Effector memory CD8-positive, alpha-beta T cell (primary cell): ENCODE results near the gene ATP13A1.
A peak's percentile ranks its signal among the peaks of the same experiment; 100 is the strongest.
"Not testable (repeated sequence)": the region's sequence is repeated elsewhere in the genome, so short reads cannot be mapped to it uniquely, and the experiment has no call there.

Experiments
- ATAC-seq: fragments of 150-1000 bp; cut with Tn5 transposase; replicated peaks from 2 replicates; pipeline ENCODE4 v1.10.0; 2021; ENCODE audit warnings: mild to moderate bottlenecking, moderate library complexity
- DNase-seq, 3 experiments: peaks; one replicate each; pipeline ENCODE4 v3.0.0; 2021
- H3K27ac Mint-ChIP-seq, 2 donors: one replicate each; pipeline ENCODE4 v1.8.0; 2022; ENCODE audit warnings: mild to moderate bottlenecking in 2 of 2, mixed read lengths in 2 of 2, moderate library complexity in 2 of 2
- H3K27me3 Mint-ChIP-seq, 2 donors: one replicate each; pipeline ENCODE4 v1.8.0; 2022; ENCODE audit warnings: mixed read lengths in 2 of 2
- H3K36me3 Mint-ChIP-seq: one replicate; pipeline ENCODE4 v1.8.0; 2022; ENCODE audit warnings: mild to moderate bottlenecking, moderate library complexity, mixed read lengths; ENCODE audit not compliant: insufficient read depth
- H3K4me1 Mint-ChIP-seq, 2 donors: one replicate each; pipeline ENCODE4 v1.8.0; 2022; ENCODE audit warnings: low read depth in 2 of 2, mixed read lengths in 2 of 2
- H3K4me3 Mint-ChIP-seq, 2 donors: one replicate each; pipeline ENCODE4 v1.8.0; 2022; ENCODE audit warnings: mild to moderate bottlenecking in 2 of 2, mixed read lengths in 2 of 2, moderate library complexity in 2 of 2
- H3K9me3 Mint-ChIP-seq, 2 donors: one replicate each; pipeline ENCODE4 v1.8.0; 2022; ENCODE audit warnings: mixed read lengths in 2 of 2
- total RNA-seq, 9 experiments: gene quantifications; one replicate each; lab custom pipeline; 2026; lab: John Stamatoyannopoulos, UW

Gene ATP13A1
- 73.1 to 124 (median 111) reads per million in 9 experiments for total RNA-seq

- Mint-ChIP-seq H3K36me3 (peaks cover 67% of the 10 kb centered on the region), H3K4me1 (peaks cover 28 to 36% of the 10 kb centered on the region in 2 donors), H3K9me3 (no peaks in the 10 kb centered on the region), H3K27ac (peak within 1 kb of the TSS; percentile 89 to 97), H3K27me3 (no peaks in the 10 kb centered on the region), H3K4me3 (peak within 1 kb of the TSS; percentile 72 to 84)
- ATAC-seq: peak; percentile 71
- peak; percentile 92 to 94 (median 93) for DNase-seq
These were observed at the start of gene ATP13A1 for GRCh38 chr19:19663256-19664120. Gene ATP13A1, minus strand, starts transcription at chr19:19663676. Its CDS starts 10 bp downstream, at chr19:19663666.

DNA sequence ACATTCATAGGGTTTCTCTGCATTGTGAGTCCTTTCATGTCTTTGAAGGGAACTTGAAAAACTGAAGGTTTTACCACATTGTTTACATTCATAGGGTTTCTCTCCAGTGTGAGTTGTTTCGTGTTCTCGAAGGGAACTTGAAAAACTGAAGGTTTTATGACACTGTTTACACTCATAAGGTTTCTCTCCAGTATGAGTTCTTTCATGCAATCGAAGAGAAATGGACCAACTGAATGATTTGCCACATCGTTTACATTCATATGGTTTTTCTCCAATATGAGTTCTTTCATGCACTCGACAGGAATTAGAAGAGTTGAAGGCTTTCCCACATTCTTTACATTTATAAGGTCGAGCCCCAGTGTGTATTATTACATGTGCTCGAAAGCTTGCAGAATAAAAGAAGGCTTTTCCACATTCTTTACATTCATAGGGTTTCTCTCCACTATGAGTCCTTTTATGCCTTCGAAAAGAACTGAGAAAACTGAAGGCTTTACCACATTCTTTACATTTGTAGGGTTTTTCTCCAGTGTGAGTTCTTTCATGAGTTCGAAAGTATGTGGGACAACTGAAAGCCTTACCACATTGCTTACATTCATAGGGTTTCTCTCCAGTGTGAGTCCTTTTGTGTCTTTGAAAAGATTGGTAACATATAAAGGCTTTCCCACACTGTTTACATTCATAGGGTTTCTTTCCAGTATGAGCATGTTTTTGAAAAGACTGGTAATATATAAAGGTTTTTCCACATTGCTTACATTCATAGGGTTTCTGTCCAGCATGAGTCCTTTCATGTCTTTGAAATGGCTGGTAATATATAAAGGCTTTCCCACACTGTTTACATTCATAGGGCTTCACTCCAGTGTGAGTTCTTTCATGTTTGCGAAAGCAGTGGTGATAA, 48.7 kb upstream of the ATP13A1 start:
- Mint-ChIP-seq H3K27ac (no peak overlapping the region), H3K36me3 (peaks cover 56% of the 10 kb centered on the region), H3K9me3 (peaks cover 0 to 4% of the 10 kb centered on the region in 2 donors)

DNA sequence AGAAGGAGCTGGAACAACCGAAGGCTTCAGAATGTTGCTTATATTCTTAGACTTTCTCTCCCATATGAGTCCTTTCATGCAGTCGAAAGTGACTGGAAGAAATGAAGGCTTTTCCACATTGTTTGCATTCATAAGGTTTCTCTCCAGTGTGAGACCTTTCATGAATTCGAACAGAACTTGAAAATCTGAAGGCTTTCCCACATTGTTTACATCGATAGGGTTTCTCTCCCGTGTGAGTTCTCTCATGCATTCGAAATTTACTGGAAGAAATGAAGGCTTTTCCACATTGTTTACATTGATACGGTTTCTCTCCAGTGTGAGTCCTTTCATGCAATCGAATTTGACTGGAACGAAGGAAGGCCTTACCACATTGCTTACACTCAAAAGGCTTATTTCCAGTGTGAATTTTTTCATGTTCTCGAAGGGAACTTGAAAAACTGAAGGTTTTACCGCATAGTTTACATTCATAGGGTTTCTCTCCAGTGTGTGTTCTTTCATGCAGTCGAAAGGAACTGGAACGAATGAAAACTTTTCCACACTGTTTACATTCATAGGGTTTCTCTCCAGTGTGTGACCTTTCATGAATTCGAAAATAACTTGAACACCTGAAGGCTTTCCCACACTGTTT, 47.9 kb upstream of the ATP13A1 start:
- peaks cover 54% of the 10 kb centered on the region for H3K36me3 Mint-ChIP-seq
- H3K4me1 Mint-ChIP-seq: no peaks in the 10 kb centered on the region

More for the DNA sequence above, 48.7 kb upstream of the ATP13A1 start:
- ATAC-seq: no peak
- Mint-ChIP-seq H3K27me3 (no peaks in the 10 kb centered on the region), H3K4me1 (no peaks in the 10 kb centered on the region), H3K4me3 (no peak overlapping the region)
- no peak for DNase-seq

DNA sequence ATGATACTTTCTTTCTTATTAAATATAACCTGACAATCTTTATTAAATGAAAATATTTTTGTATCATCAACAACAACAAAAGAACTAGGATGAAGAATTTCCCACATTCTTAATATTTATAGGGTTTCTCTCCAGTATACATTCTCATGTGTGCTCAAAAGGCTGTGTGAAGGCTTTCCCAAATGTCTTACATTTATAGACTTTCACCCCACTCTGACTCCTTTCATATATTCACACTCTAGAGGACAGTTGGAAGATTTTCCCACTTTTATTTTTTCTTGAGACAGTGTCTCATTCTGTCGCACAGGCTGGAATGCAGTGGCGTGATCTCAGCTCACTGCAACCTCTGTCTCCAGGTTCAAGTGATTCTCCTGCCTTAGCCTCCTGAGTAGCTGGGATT, 47.0 kb upstream of the ATP13A1 start:
- Mint-ChIP-seq H3K4me3 (no peak overlapping the region), H3K27me3 (no peaks in the 10 kb centered on the region), H3K36me3 (peaks cover 53% of the 10 kb centered on the region), H3K27ac (no peak overlapping the region), H3K9me3 (peaks cover 0 to 4% of the 10 kb centered on the region in 2 donors), H3K4me1 (no peaks in the 10 kb centered on the region)
- DNase-seq (no peak), ATAC-seq (no peak)

More for the DNA sequence above, 47.9 kb upstream of the ATP13A1 start:
- no peak overlapping the region for H3K27ac Mint-ChIP-seq
- DNase-seq (no peak), ATAC-seq (no peak)
- H3K9me3 Mint-ChIP-seq: peaks cover 0 to 4% of the 10 kb centered on the region in 2 donors
- no peaks in the 10 kb centered on the region for H3K27me3 Mint-ChIP-seq
- no peak overlapping the region for H3K4me3 Mint-ChIP-seq

DNA sequence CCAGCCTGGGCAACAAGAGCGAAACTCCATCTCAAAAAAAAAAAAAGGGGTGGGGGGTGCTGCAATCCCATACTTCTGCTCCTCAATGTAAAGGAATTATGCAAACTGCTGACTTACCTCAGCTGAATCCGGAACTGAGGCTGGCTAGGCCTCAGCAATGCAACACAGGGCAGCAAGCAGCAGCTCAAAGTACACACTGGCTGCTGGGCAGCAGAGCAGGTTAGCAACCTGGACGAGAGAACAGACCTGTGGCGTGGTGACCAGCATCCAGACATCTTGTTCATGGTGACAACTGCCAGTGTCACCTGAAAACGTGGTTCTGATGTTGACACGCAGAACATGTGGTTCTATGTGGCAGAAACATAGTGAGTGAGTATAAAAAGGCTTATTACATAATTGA, 41.4 kb upstream of the ATP13A1 start:
- Mint-ChIP-seq H3K9me3 (peaks cover 0 to 3% of the 10 kb centered on the region in 2 donors), H3K4me1 (no peaks in the 10 kb centered on the region), H3K4me3 (no peak overlapping the region), H3K27ac (no peak overlapping the region), H3K36me3 (peaks cover 25% of the 10 kb centered on the region), H3K27me3 (no peaks in the 10 kb centered on the region)
- DNase-seq: no peak
- no peak for ATAC-seq

GRCh38 chr19:19700493-19700892, 37.0 kb upstream of the ATP13A1 start:
- ATAC-seq: not testable (repeated sequence)

DNA sequence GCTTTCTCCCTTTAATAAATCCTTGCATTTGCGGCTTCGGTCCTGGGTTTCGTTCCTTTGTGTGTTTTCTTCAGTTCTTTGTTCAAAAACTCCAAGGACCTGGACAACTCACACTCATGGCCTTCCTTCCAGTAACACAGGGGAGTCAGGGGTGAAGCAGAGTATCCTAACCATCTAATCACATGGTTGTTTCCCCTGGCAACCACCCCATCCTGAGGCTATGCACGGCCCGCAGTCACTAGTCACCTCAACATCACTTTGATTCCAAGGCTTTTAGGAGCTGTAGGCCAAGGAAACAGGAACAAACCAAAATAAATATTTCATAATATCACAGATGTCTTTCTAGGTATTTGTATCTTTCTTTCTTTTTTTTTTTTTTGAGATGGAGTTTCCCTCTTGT, 34.1 kb upstream of the ATP13A1 start:
- H3K4me3 Mint-ChIP-seq: no peak overlapping the region
- no peak for ATAC-seq
- H3K4me1 Mint-ChIP-seq: no peaks in the 10 kb centered on the region
- peaks cover 5% of the 10 kb centered on the region for H3K36me3 Mint-ChIP-seq
- no peaks in the 10 kb centered on the region for H3K9me3 Mint-ChIP-seq
- no peak for DNase-seq
- H3K27me3 Mint-ChIP-seq: no peaks in the 10 kb centered on the region
- H3K27ac Mint-ChIP-seq: peak overlapping the region in 1 of 2 donors; percentile 35

More at GRCh38 chr19:19700493-19700892, 37.0 kb upstream of the ATP13A1 start:
- not testable (repeated sequence) for H3K9me3 Mint-ChIP-seq, H3K4me1 Mint-ChIP-seq, H3K27ac Mint-ChIP-seq, DNase-seq, H3K4me3 Mint-ChIP-seq, H3K27me3 Mint-ChIP-seq
- H3K36me3 Mint-ChIP-seq: peaks cover 15% of the 10 kb centered on the region

DNA sequence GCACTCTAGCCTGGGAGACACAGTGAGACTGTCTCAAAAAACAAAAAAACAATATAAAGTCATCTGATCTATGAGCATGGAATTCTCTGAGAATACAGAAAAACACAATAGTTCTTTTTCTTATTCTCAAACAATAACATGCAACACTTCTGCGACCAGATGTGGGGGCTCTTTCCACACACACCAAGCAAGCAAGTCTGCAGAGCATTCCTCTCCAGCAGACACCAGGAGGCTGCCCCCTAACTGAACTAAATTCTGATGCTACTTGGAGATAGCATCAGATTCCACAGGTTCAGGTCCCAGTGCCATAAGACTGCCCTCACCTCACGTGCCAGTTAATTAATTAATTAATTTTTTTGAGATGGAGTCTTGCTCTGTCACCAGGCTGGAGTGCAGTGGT, 32.9 kb upstream of the ATP13A1 start:
- Mint-ChIP-seq H3K36me3 (peaks cover 4% of the 10 kb centered on the region), H3K4me3 (no peak overlapping the region), H3K9me3 (no peaks in the 10 kb centered on the region), H3K4me1 (no peaks in the 10 kb centered on the region), H3K27ac (no peak overlapping the region), H3K27me3 (no peaks in the 10 kb centered on the region)
- DNase-seq (no peak), ATAC-seq (no peak)

GRCh38 chr19:19691683-19692082, 28.2 kb upstream of the ATP13A1 start:
- no peak overlapping the region for H3K27ac Mint-ChIP-seq
- no peak overlapping the region for H3K4me3 Mint-ChIP-seq
- DNase-seq (no peak), ATAC-seq (no peak)
- H3K4me1 Mint-ChIP-seq: no peaks in the 10 kb centered on the region
- no peaks in the 10 kb centered on the region for H3K27me3 Mint-ChIP-seq
- no peaks in the 10 kb centered on the region for H3K9me3 Mint-ChIP-seq
- peaks cover 7% of the 10 kb centered on the region for H3K36me3 Mint-ChIP-seq

GRCh38 chr19:19689023-19689422, 25.5 kb upstream of the ATP13A1 start:
- not testable (repeated sequence) for H3K9me3 Mint-ChIP-seq, H3K27ac Mint-ChIP-seq, H3K36me3 Mint-ChIP-seq, H3K4me1 Mint-ChIP-seq, H3K27me3 Mint-ChIP-seq, DNase-seq, H3K4me3 Mint-ChIP-seq, ATAC-seq

GRCh38 chr19:19687090-19687489, 23.6 kb upstream of the ATP13A1 start:
- DNase-seq (no peak), ATAC-seq (no peak)
- Mint-ChIP-seq H3K27me3 (no peaks in the 10 kb centered on the region), H3K27ac (no peak overlapping the region), H3K36me3 (peaks cover 15% of the 10 kb centered on the region), H3K4me1 (peaks cover 0 to 4% of the 10 kb centered on the region in 2 donors), H3K4me3 (no peak overlapping the region), H3K9me3 (peaks cover 2 to 6% of the 10 kb centered on the region in 2 donors)

DNA sequence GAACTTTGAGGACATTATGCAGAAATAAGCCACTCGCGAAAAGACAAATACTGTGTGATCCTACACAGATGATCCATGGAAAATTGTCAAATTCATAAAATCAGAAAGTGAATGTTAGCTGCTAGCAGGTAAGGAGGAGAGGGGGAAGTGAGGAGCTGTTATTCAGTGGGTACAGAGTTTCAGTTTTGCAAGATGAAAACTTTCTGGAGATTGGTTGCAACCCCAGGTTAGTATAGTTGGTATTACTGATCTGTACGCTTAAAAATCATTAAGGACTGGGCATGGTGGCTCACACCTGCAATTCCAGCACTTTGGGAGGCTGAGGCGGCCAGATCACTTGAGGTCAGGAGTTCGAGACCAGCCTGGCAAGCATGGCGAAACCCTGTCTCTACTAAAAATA, 23.1 kb upstream of the ATP13A1 start:
- H3K4me1 Mint-ChIP-seq: peaks cover 0 to 4% of the 10 kb centered on the region in 2 donors
- no peak overlapping the region for H3K4me3 Mint-ChIP-seq
- H3K36me3 Mint-ChIP-seq: peaks cover 18% of the 10 kb centered on the region
- no peak for ATAC-seq
- no peak for DNase-seq
- no peak overlapping the region for H3K27ac Mint-ChIP-seq
- H3K9me3 Mint-ChIP-seq: peaks cover 2 to 6% of the 10 kb centered on the region in 2 donors
- H3K27me3 Mint-ChIP-seq: no peaks in the 10 kb centered on the region

- not testable (repeated sequence) for H3K9me3 Mint-ChIP-seq, H3K27me3 Mint-ChIP-seq, H3K4me1 Mint-ChIP-seq, ATAC-seq, H3K27ac Mint-ChIP-seq, DNase-seq, H3K4me3 Mint-ChIP-seq
- peaks cover 23% of the 10 kb centered on the region for H3K36me3 Mint-ChIP-seq
These were observed 22.6 kb upstream of the ATP13A1 start for GRCh38 chr19:19686119-19686518.
